ES-I3 (cell line): ENCODE data around the gene PCNP.
"Not testable (repeated sequence)": the region's sequence is repeated elsewhere in the genome, so short reads cannot be mapped to it uniquely, and the experiment has no call there.

Source experiments
- H3K36me3 ChIP-seq: 2 replicates; pipeline ENCODE4 v1.6.1; 2013; ENCODE audit warnings: mild to moderate bottlenecking, low read length, control low read depth, moderate library complexity; ENCODE audit not compliant: insufficient read depth
- H3K4me1 ChIP-seq: 2 replicates; pipeline ENCODE4 v1.6.1; 2013; ENCODE audit warnings: mild to moderate bottlenecking, control low read depth, low read length; ENCODE audit not compliant: insufficient read depth
- H3K9ac ChIP-seq: 2 replicates; pipeline ENCODE4 v1.6.1; 2013; ENCODE audit warnings: low read depth, mild to moderate bottlenecking, low read length, moderate library complexity
- H3K9me3 ChIP-seq: 2 replicates; pipeline ENCODE4 v1.6.1; 2013; ENCODE audit warnings: mild to moderate bottlenecking, low read length, moderate library complexity; ENCODE audit not compliant: control insufficient read depth, insufficient read depth

The PCNP gene

DNA sequence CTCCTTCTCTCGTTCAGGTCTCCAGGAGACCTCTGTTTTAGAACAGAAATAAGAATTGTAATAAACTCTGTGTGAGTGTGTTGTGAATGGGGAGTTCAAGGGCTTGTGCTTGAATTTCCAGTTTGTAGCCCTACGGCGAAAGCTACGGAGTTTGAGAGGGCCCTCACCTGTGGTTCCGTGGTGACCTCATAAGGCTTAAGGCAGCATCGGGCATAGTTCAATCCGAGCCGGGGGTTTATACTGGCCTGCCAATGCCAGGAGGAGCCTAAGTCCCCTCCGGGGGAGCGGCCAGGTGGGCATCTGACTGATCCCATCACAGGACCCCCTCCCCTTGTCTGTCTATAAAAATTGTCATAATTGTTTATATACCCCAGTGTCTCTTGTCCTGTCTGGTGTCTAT lies 59.2 kb downstream of the PCNP start:
- no peak overlapping the region for H3K9ac ChIP-seq
- H3K36me3 ChIP-seq: no peaks in the 10 kb centered on the region
- no peaks in the 10 kb centered on the region for H3K9me3 ChIP-seq
- peaks cover 5% of the 10 kb centered on the region; the same call in 1 of the 2 replicates for H3K4me1 ChIP-seq

DNA sequence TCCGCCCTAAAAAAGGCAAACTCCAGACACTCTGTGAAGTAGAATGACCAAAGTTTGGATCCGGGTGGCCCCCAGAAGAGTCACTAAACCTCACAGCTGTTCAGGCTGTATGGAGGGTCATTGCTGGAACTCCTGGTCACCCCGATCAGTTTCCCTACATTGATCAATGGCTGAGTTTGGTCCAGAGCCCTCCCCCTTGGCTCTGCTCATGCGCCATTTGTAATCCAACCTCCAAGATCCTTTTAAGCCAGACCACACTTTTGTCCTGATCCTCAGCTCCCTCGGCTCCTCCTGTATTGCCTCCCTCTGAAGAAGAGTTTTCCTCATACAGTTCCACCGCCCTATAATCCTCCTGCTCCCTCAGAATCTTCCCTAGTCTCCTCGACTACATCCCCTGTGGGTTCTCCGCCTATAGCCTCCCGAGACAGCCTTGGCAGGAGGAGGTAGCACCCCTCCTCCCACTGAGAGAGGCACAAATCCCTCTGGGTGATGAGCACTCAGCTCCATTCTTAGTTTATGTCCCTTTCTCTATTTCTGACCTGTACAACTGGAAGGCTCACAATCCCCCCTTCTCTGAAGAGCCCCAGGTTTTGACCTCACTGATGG lies 60.7 kb downstream of the PCNP start:
- no peaks in the 10 kb centered on the region for H3K9me3 ChIP-seq
- no peak overlapping the region; the same call in 1 of the 2 replicates for H3K9ac ChIP-seq
- H3K36me3 ChIP-seq: no peaks in the 10 kb centered on the region
- H3K4me1 ChIP-seq: peaks cover 12% of the 10 kb centered on the region

DNA sequence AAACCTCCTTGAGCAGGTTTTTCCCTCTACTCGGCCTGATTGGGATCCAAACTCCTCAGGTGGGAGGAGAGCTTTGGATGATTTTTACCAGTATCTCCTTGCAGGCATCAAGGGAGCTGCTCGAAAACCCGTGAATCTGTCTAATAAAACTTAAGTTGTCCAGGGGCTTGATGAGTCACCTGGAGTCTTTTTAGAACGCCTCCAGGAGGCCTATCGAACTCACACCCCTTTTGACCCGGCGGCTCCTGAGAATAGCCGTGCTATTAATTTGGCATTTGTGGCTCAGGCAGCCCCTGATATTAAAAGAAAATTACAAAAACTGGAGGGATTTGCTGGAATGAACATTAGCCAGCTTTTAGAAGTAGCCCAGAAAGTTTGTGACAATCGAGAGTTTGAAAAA lies 61.4 kb downstream of the PCNP start:
- Histone ChIP-seq H3K36me3 (no peaks in the 10 kb centered on the region), H3K4me1 (peaks cover 12% of the 10 kb centered on the region), H3K9ac (no peak overlapping the region; the same call in 1 of the 2 replicates), H3K9me3 (no peaks in the 10 kb centered on the region)

DNA sequence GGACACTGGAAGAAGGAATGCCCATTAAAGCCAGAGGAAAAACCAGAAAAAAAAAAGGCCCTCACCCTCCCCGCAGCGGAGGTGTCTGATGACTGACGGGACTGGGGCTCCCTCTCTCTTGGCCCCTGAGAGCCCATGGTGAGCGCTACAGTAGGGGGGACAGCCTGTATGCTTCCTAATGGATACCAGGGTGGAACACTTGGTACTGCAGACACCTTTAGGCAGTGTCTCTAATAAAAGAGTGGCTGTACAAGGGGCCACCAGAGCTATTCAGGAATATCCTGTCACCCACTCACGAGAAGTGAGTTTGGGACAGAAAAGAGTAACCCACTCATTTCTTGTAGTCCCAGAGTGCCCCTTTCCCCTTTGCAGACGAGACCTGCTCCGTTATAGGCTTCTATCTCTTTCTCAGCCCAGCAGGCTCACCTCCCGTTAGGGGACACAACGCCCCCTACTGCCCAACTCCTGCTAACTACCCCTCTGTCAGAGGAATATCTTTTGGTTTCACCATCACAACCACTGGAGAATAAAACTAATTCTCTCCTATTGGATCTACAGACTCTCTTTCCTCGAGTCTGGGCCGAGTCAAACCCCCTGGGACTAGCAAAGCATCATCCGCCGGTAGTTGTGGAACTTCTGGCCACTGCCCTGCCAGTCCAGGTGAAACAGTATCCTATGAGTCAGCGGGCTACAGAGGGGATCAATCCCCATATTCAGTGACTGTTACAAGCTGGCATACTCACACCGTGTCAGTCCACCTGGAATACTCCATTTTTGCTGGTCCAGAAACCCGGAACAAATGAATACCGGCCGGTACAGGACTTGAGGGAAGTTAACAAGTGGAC lies 62.2 kb downstream of the PCNP start:
- H3K9ac ChIP-seq: peak overlapping the region; percentile 0; the same call in 1 of the 2 replicates
- H3K36me3 ChIP-seq: no peaks in the 10 kb centered on the region
- H3K4me1 ChIP-seq: peaks cover 12% of the 10 kb centered on the region
- H3K9me3 ChIP-seq: no peaks in the 10 kb centered on the region

DNA sequence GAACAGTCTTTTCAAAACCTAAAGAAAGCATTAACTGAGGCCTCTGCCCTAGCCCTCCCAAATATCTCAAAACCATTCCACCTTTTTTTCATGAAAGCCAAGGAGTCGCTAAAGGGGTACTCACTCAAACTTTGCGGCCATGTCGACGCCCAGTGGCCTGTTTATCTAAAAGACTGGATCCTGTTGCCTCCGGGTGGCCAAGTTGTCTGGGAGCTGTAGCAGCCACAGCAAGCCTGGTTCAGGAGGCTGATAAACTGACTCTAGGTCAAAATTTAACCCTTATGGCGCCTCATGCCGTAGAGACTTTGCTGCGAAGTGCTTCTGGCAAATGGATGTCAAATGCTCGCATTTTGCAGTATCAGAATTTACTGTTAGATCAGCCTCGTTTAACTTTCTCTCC lies 63.5 kb downstream of the PCNP start:
- Histone ChIP-seq H3K9ac (no peak overlapping the region), H3K36me3 (no peaks in the 10 kb centered on the region), H3K9me3 (no peaks in the 10 kb centered on the region), H3K4me1 (peaks cover 12% of the 10 kb centered on the region)

DNA sequence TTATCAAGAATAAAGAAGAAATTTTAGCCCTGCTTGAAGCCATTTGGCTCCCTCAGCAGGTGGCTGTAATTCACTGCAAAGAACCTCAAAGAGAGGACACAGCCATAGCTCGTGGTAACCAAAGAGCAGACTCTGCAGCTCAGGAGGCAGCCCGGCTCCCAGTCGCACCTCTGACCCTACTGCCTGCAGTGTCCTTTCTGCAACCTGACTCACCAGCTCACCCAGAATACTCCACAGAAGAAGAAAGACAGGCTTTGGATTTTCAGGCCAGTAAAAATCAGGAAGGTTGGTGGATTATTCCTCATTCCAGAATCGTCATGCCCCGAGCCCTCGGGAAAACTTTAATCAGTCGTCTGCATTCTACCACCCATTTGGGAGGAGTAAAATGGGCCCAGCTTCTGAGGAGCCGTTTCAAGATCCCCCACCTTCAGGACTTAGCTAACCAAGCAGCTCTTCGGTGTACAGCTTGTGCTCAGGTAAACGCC lies 64.3 kb downstream of the PCNP start:
- Histone ChIP-seq H3K36me3 (no peaks in the 10 kb centered on the region), H3K4me1 (peaks cover 15% of the 10 kb centered on the region), H3K9me3 (no peaks in the 10 kb centered on the region), H3K9ac (no peak overlapping the region)

DNA sequence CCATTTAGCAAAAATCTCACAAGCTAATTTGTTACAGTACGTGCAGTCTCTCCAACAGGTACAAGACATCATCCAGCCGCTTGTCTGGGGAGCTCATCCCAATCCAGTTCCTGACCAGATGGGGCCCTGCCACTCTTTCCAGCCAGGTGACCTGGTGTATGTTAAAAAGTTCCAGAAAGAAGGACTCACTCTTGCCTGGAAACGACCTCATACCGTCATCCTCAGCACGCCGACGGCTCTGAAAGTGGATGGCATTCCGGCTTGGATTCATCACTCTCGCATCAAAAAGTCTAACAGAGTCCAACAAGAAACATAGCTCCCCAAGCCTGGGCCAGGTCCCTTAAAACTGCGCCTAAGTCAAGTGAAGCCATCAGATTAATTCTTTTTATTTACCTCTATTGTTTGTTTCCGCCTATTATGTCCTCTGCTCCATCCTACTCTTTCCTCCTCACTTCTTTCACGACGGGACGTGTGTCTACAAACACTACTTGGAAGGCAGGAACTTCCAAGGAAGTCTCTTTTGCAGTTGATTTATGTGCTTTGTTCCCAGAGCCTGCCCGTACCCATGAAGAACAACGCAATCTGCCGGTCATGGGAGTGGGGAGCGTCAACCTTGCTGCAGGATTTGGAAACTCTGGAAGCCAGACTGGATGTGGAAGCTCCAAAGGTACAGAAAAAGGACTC lies 65.4 kb downstream of the PCNP start:
- Histone ChIP-seq H3K36me3 (no peaks in the 10 kb centered on the region), H3K9me3 (no peaks in the 10 kb centered on the region), H3K4me1 (peaks cover 25% of the 10 kb centered on the region)

DNA sequence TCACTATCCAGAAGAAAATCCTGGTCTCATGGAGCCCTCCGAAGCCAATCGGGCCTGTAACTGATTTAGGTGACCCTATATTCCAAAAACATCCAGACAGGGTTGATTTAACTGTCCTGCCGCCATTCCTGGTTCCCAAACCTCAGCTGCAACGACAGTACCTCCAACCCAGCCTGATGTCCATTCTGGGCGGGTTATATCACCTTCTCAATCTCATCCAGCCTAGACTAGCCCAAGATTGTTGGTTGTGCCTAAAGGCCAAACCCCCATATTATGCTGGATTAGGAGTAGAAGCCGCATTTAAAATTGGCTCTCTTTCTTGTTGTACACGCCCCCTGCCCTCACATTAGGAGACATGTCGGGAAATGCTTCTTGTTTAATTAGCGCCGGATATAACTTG lies 66.3 kb downstream of the PCNP start:
- no peak overlapping the region for H3K9ac ChIP-seq
- no peaks in the 10 kb centered on the region for H3K9me3 ChIP-seq
- no peaks in the 10 kb centered on the region for H3K36me3 ChIP-seq
- peaks cover 25% of the 10 kb centered on the region for H3K4me1 ChIP-seq

More for the DNA sequence above, 65.4 kb downstream of the PCNP start:
- H3K9ac ChIP-seq: no peak overlapping the region

DNA sequence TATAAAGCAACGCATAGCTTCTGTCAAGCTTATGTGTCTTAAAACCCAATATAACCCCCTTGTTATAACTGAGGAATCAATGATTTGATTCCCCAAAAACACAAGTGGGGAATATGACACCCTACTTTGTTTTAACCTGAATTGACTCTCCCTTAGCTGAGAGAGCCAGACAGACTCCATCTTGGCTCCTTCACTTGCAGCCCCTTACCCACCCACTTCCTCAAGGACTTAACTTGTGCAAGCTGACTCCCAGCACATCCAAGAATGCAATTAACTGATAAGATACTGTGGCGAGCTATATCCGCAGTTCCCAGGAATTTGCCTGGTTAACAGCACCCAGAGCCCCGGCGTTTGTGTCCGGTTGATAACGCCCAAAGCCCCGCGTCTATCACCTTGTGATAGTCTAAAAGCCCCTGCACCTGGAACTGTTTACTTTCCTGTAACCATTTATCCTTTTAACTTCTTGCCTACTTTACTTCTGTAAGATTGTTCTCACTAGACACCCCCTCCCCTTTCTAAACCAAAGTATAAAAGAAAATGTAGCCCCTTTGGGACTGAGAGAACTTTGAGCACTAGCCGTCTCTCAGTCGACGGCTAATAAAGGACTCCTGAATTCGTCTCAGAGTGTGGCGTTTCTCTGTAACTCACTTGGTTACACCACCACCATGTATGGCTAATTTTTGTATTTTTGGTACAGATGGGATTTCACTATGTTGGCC lies 67.6 kb downstream of the PCNP start:
- H3K9ac ChIP-seq, H3K9me3 ChIP-seq, H3K36me3 ChIP-seq: not testable (repeated sequence)
- H3K4me1 ChIP-seq: peaks cover 20% of the 10 kb centered on the region

DNA sequence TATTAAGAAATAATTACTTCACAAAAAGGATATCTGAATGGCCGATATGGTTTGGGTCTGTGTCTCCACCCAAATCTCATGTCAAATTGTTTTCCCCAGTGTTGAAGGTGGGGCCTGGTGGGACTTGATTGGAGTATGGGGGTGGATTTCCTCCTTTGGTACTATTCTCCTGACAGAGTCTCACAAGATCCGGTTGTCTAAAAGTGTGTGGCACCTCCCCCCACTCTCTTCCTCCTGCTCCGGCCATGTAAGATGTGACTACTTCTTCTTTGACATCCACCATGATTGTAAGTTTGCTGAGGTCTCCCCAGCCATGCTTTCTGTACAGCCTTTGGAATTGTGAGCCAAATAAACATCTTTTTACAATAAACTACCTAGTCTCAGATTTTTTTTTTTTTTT lies 68.5 kb downstream of the PCNP start:
- no peak overlapping the region for H3K9ac ChIP-seq
- H3K4me1 ChIP-seq: peaks cover 20% of the 10 kb centered on the region
- H3K9me3 ChIP-seq: no peaks in the 10 kb centered on the region
- no peaks in the 10 kb centered on the region for H3K36me3 ChIP-seq

DNA sequence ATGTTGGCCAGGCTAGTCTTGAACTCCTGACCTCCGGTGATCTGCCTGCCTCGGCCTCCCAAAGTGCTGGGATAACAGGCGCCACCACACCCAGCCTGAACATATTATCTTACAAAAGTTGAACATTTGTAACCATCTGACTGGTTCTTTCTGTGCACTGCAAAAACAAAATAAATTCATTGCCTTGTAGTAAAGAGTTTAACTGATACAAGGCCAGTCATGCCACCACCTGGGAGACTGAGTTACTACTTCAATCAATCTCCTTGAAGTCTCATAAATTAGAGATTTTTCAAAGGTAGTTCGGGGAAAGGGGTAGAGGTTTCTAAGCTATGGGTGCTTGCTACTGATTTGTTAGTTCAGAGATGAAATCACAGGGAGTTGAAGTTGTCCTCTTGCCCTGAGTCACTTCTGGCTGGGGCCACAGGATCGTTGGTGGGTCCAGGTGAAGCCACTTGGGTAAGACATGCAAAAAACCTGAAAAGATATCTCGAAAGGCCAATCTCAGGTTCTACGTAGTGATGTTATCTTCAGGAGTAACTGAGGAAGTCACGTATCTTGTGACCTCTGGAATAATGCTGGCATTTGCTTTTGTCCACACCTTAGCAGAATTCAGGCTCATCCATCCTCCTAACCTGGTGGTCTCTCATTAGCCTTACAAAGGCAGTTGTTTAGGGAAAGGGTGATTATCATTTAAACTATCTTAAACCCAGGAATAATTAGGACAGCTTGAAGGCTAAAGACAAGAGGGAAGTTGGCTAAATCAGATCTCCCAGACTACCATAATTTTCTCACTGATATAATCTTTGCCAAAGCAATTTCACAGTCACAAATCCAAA lies 69.2 kb downstream of the PCNP start:
- H3K4me1 ChIP-seq: peaks cover 20% of the 10 kb centered on the region
- H3K9me3 ChIP-seq: no peaks in the 10 kb centered on the region
- no peak overlapping the region for H3K9ac ChIP-seq
- H3K36me3 ChIP-seq: no peaks in the 10 kb centered on the region
